H1 (cell line): ENCODE measurements around the gene DCTN2. TPM values are rescaled to one million over a fixed set of nuclear protein-coding genes. Genes with fewer than 3 reads are reported as not detected.

Source experiments
- CTCF ChIA-PET: fragments of 300-600 bp; sonication (Branson Sonifier 250); formaldehyde crosslinking; loops from one replicate; lab custom pipeline; 2021; ENCODE audit not compliant: partially characterized antibody; lab: Charles Lee
- POLR2A ChIA-PET: fragments of 300-600 bp; sonication (Branson Sonifier 250); formaldehyde crosslinking; loops from one replicate; lab custom pipeline; 2021; ENCODE audit warnings: inconsistent platforms; ENCODE audit not compliant: partially characterized antibody; lab: Charles Lee
- DNase-seq, 2 experiments: peaks; one replicate each; pipeline versions ENCODE4 v3.0.0 to v3.0.0-alpha.2; 2010 to 2022; ENCODE audit warnings: low spot score in 2 of 2, low read depth in 1 of 2, mixed read lengths in 1 of 2
- FAIRE-seq: peaks from 2 replicates; lab custom pipeline; 2011; peaks lifted over from hg19 to GRCh38; lab: Jason Lieb, UNC
- H2AFZ ChIP-seq: 2 replicates; pipeline ENCODE4 v1.8.1; 2012; ENCODE audit warnings: low read length, inconsistent platforms
- H2AK5ac ChIP-seq: 2 replicates; pipeline ENCODE4 v1.6.1; 2013; ENCODE audit warnings: low read depth, low read length
- H2BK120ac ChIP-seq: replicated peaks from 2 replicates; pipeline ENCODE3; 2013; ENCODE audit warnings: low read depth, low read length, inconsistent platforms
- H2BK12ac ChIP-seq: 2 replicates; pipeline ENCODE4 v1.6.1; 2013; ENCODE audit warnings: low read depth, low read length
- H2BK15ac ChIP-seq: 2 replicates; pipeline ENCODE4 v1.6.1; 2013; ENCODE audit warnings: low read length
- H2BK20ac ChIP-seq: 2 replicates; pipeline ENCODE4 v1.6.1; 2013; ENCODE audit warnings: low read length
- H2BK5ac ChIP-seq: 2 replicates; pipeline ENCODE4 v1.6.1; 2013; ENCODE audit warnings: low read depth, low read length
- H3K14ac ChIP-seq: 2 replicates; pipeline ENCODE4 v1.6.1; 2013; ENCODE audit warnings: inconsistent platforms; ENCODE audit not compliant: insufficient read length
- H3K18ac ChIP-seq: 2 replicates; pipeline ENCODE4 v1.6.1; 2013; ENCODE audit warnings: low read length; ENCODE audit errors: extremely low read depth
- H3K23ac ChIP-seq: 2 replicates; pipeline ENCODE4 v1.6.1; 2013; ENCODE audit warnings: inconsistent platforms; ENCODE audit not compliant: insufficient read length
- H3K23me2 ChIP-seq: 2 replicates; pipeline ENCODE4 v1.6.1; 2013; ENCODE audit warnings: low read depth, low read length
- H3K27ac ChIP-seq: 2 replicates; pipeline ENCODE4 v1.6.1; 2011; ENCODE audit warnings: low read depth, low read length, inconsistent platforms
- H3K27me3 ChIP-seq, 4 experiments: replicated peaks in 1 of 4; 1 replicate in 1 of 4; 2 replicates in 3 of 4; pipeline versions ENCODE4 v1.6.1 to v1.8.1; 2011 to 2013; ENCODE audit warnings: low read length in 3 of 4, mild to moderate bottlenecking in 3 of 4, inconsistent platforms in 2 of 4, mixed read lengths in 2 of 4, moderate library complexity in 1 of 4; ENCODE audit not compliant: control insufficient read depth in 3 of 4, insufficient read depth in 3 of 4; ENCODE audit errors: extremely low read depth in 1 of 4
- H3K36me3 ChIP-seq, 4 experiments: 2 replicates each; pipeline versions ENCODE4 v1.6.1 to v1.8.1; 2011 to 2013; ENCODE audit warnings: mild to moderate bottlenecking in 4 of 4, low read length in 3 of 4, moderate library complexity in 2 of 4, control low read depth in 1 of 4, inconsistent platforms in 1 of 4; ENCODE audit not compliant: insufficient read depth in 4 of 4, control insufficient read depth in 2 of 4
- H3K4ac ChIP-seq: replicated peaks from 2 replicates; pipeline ENCODE3; 2013; ENCODE audit warnings: low read length, low read depth, mixed read lengths, inconsistent platforms; ENCODE audit not compliant: insufficient read length
- H3K4me1 ChIP-seq, 4 experiments: replicated peaks in 1 of 4; 1 replicate in 1 of 4; 2 replicates in 3 of 4; pipeline versions ENCODE4 v1.6.1 to v1.8.1; 2011 to 2013; ENCODE audit warnings: low read length in 3 of 4, inconsistent platforms in 2 of 4, mixed read lengths in 1 of 4; ENCODE audit not compliant: insufficient read depth in 4 of 4, control insufficient read depth in 3 of 4
- H3K4me2 ChIP-seq, 2 experiments: 2 replicates each; pipeline versions ENCODE4 v1.6.1 to v1.8.1; 2011 to 2013; ENCODE audit warnings: low read depth in 2 of 2, low read length in 2 of 2, control low read depth in 1 of 2, inconsistent platforms in 1 of 2, mild to moderate bottlenecking in 1 of 2; ENCODE audit not compliant: insufficient read depth in 1 of 2
- H3K4me3 ChIP-seq, 4 experiments: fragments of 200-600, 300-600 bp in 1 of 4; sonication (generic), shearing (Covaris generic), sonication (Bioruptor Twin) in 1 of 4; 2 replicates each; pipeline versions ENCODE4 v1.5.1 to v1.8.1; 2011 to 2016; ENCODE audit warnings: low read length in 4 of 4, low read depth in 3 of 4, control low read depth in 2 of 4, inconsistent platforms in 2 of 4, mild to moderate bottlenecking in 2 of 4, mixed read lengths in 1 of 4, moderate library complexity in 1 of 4; ENCODE audit not compliant: insufficient read depth in 2 of 4; ENCODE audit errors: extremely low read depth in 1 of 4
- H3K56ac ChIP-seq: replicated peaks from 2 replicates; pipeline ENCODE3; 2013; ENCODE audit warnings: low read depth, mild to moderate bottlenecking, mixed read lengths, low read length, inconsistent platforms; ENCODE audit not compliant: insufficient read length
- H3K79me1 ChIP-seq: 2 replicates; pipeline ENCODE4 v1.6.1; 2013; ENCODE audit warnings: low read depth, low read length, control low read depth
- H3K79me2 ChIP-seq, 2 experiments: 2 replicates each; pipeline versions ENCODE4 v1.6.1 to v1.8.1; 2012 to 2013; ENCODE audit warnings: low read length in 2 of 2, mild to moderate bottlenecking in 2 of 2, inconsistent platforms in 1 of 2; ENCODE audit not compliant: insufficient read depth in 2 of 2, control insufficient read depth in 1 of 2
- H3K9ac ChIP-seq, 4 experiments: replicated peaks in 1 of 4; 1 replicate in 1 of 4; 2 replicates in 3 of 4; pipeline versions ENCODE4 v1.6.1 to v1.8.1; 2011 to 2013; ENCODE audit warnings: low read depth in 3 of 4, low read length in 3 of 4, control low read depth in 2 of 4, mild to moderate bottlenecking in 2 of 4, moderate library complexity in 2 of 4, inconsistent platforms in 1 of 4; ENCODE audit errors: extremely low read depth in 1 of 4
- H3K9me3 ChIP-seq, 2 experiments: 2 replicates each; pipeline versions ENCODE4 v1.6.1 to v1.8.1; 2012 to 2013; ENCODE audit warnings: mild to moderate bottlenecking in 2 of 2, moderate library complexity in 2 of 2, control low read depth in 1 of 2, inconsistent platforms in 1 of 2, low read depth in 1 of 2, low read length in 1 of 2, mixed read lengths in 1 of 2; ENCODE audit not compliant: insufficient read depth in 2 of 2
- H4K20me1 ChIP-seq, 2 experiments: replicated peaks in 1 of 2; 2 replicates each; pipeline versions ENCODE3 to v1.8.1; 2011 to 2013; ENCODE audit warnings: inconsistent platforms in 2 of 2, low read length in 2 of 2, mild to moderate bottlenecking in 1 of 2; ENCODE audit not compliant: insufficient read depth in 2 of 2, control insufficient read depth in 1 of 2
- H4K5ac ChIP-seq: 2 replicates; pipeline ENCODE4 v1.6.1; 2013; ENCODE audit warnings: low read length, low read depth, mixed read lengths, inconsistent platforms; ENCODE audit not compliant: insufficient read length
- H4K8ac ChIP-seq: 2 replicates; pipeline ENCODE4 v1.8.0; 2013; ENCODE audit warnings: mild to moderate bottlenecking, moderate library complexity, low read length, inconsistent platforms; ENCODE audit not compliant: insufficient read depth; ENCODE audit errors: extremely low read depth
- H4K91ac ChIP-seq: replicated peaks from 2 replicates; pipeline ENCODE3; 2013; ENCODE audit warnings: low read length, mixed read lengths, inconsistent platforms; ENCODE audit not compliant: insufficient read length
- JUND ChIP-seq: IDR thresholded peaks from 2 replicates; pipeline ENCODE4 v1.6.1; 2011; ENCODE audit warnings: mild to moderate bottlenecking, improper control_type of control experiment, low read length
- YY1 ChIP-seq: IDR thresholded peaks from 2 replicates; pipeline ENCODE4 v1.6.1; 2011; ENCODE audit warnings: low read depth, mild to moderate bottlenecking, low read length
- WGBS, 2 experiments: shearing (Covaris generic) in 1 of 2; methylation state at CpG; one replicate each; pipeline versions ENCODE4 v1.1.6 to v1.1.7; 2013 to 2015; ENCODE audit warnings: low lambda C conversion rate in 2 of 2, mixed read lengths in 2 of 2, inconsistent platforms in 1 of 2, low coverage in 1 of 2, missing lambda C conversion rate in 1 of 2; ENCODE audit not compliant: insufficient replicate concordance in 2 of 2, insufficient coverage in 1 of 2, insufficient read length in 1 of 2; ENCODE audit errors: extremely low coverage in 1 of 2, missing lambda C conversion rate in 1 of 2; 5-methylcytosine and 5-hydroxymethylcytosine counted together
- polyA plus RNA-seq, 7 experiments: library from polyadenylated mRNA; depleted of rRNA in 3 of 7; stranded (reverse) in 5 of 7; unstranded in 2 of 7; fragments of >200 nt in 5 of 7; fragments of 200-250 nt in 2 of 7; gene quantifications; 1 replicate in 5 of 7; 2 replicates in 1 of 7; 4 replicates in 1 of 7; pipeline versions ENCODE4 v1.2.1 to v1.2.3, GENCODE V29; 2011 to 2013; ENCODE audit warnings: missing spikeins in 2 of 7, mixed read lengths in 2 of 7
- total RNA-seq: library from RNA; stranded (reverse); fragmentation: NEBNext Ultra II Directional; extraction: Animal tissue kit (Norgen Biotek cat#: 25700); gene quantifications from 2 replicates; pipeline ENCODE4 v1.2.1, GENCODE V29; 2021
- TF ChIP-seq, protein P1 (sequence below), 3 experiments: IDR thresholded peaks; 1 replicate in 2 of 3; 2 replicates in 1 of 3; pipeline versions ENCODE4 v1.5.1 to v1.6.1; 2011; ENCODE audit warnings: low read length in 3 of 3, mild to moderate bottlenecking in 3 of 3, inconsistent platforms in 2 of 3, low read depth in 1 of 3, moderate library complexity in 1 of 3; ENCODE audit not compliant: insufficient read depth in 1 of 3; ENCODE audit errors: control extremely low read depth in 1 of 3

DCTN2 gene
- total and polyA plus RNA-seq, 2 of the 8 experiments (the other 6 are each of a cell fraction or from before 2014, with no cell fraction given): 90.3 to 91.9 TPM

DNA sequence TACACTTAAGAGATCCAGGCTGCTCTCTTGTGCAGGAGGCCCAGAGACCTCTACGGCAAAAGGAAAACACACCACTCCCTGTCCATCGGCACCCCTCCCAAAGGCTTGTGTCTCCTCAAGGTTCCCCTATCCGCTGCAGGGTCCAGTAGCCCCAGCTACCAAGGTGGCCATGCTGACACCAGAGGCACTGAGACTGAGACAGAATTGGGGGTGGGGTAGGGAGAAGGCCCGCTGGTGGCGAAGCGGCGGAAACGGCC is 27.3 kb downstream of the DCTN2 start:
- H3K14ac ChIP-seq: no peak overlapping the region
- H3K9ac ChIP-seq: peak overlapping the region; percentile 72 to 98 (median 91)
- H4K20me1 ChIP-seq: peaks cover 7 to 21% of the 10 kb centered on the region in 2 experiments
- no peak overlapping the region for H2AFZ ChIP-seq
- H3K79me1 ChIP-seq: no peaks in the 10 kb centered on the region; the same call in 1 of the 2 replicates
- ChIA-PET POLR2A (interaction anchor here (0.8 to 6.0 kb wide), 35 partner anchors 9 to 1297 kb away, joined by 3 to 60 read pairs (median 4); partner anchors contain the start of genes ARHGEF25, DCTN2, KIF5A and LRP1), CTCF (interaction anchor here (0.8 to 2.0 kb wide), 4 partner anchors 20 to 222 kb away, joined by 3 to 5 read pairs (median 4); partner anchors contain the start of gene INHBE)
- peak overlapping the region; percentile 18; the same call in 1 of the 2 replicates for H2BK20ac ChIP-seq
- DNase-seq (no peak), FAIRE-seq (no peak)
- H4K91ac ChIP-seq: no peak overlapping the region
- peak overlapping the region; percentile 86 for H2BK5ac ChIP-seq
- peak overlapping the region; percentile 22 for H3K56ac ChIP-seq
- H2AK5ac ChIP-seq: no peak overlapping the region
- H2BK15ac ChIP-seq: no peak overlapping the region
- peaks cover 0 to 29% of the 10 kb centered on the region in 2 experiments; a peak in 2 of 4 replicates for H3K79me2 ChIP-seq
- peaks cover 19% of the 10 kb centered on the region for H3K23me2 ChIP-seq
- H3K9me3 ChIP-seq: no peaks in the 10 kb centered on the region
- peak overlapping the region; percentile 64; the same call in 1 of the 2 replicates for H2BK12ac ChIP-seq
- TF ChIP-seq, protein P1, sequence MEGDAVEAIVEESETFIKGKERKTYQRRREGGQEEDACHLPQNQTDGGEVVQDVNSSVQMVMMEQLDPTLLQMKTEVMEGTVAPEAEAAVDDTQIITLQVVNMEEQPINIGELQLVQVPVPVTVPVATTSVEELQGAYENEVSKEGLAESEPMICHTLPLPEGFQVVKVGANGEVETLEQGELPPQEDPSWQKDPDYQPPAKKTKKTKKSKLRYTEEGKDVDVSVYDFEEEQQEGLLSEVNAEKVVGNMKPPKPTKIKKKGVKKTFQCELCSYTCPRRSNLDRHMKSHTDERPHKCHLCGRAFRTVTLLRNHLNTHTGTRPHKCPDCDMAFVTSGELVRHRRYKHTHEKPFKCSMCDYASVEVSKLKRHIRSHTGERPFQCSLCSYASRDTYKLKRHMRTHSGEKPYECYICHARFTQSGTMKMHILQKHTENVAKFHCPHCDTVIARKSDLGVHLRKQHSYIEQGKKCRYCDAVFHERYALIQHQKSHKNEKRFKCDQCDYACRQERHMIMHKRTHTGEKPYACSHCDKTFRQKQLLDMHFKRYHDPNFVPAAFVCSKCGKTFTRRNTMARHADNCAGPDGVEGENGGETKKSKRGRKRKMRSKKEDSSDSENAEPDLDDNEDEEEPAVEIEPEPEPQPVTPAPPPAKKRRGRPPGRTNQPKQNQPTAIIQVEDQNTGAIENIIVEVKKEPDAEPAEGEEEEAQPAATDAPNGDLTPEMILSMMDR (IDR thresholded peaks at IDR 0.05; ENCODE audit: control extremely low read depth in 1 of 3, insufficient read depth in 1 of 3, low read depth in 1 of 3, low read length in 3 of 3): peak in 1 of 3 experiments; percentile 2; a peak in 1 of 4 replicates
- TF ChIP-seq YY1: 0 out of 2 replicates have a peak, but pooled peaks have one; percentile 3
- no peak for TF ChIP-seq JUND
- H3K36me3 ChIP-seq: peaks cover 27 to 46% (median 32%) of the 10 kb centered on the region in 4 experiments
- no peak overlapping the region for H2BK120ac ChIP-seq
- peak overlapping the region; percentile 73; the same call in 1 of the 2 replicates for H4K8ac ChIP-seq
- 2% methylated on average over 7 of the region's 8 CpGs; no CpG with 5 or more reads in 1 of the 2 experiments for WGBS, 2 experiments
- H3K27ac ChIP-seq: peak overlapping the region; percentile 88
- peaks cover 8 to 24% (median 14%) of the 10 kb centered on the region in 4 experiments for H3K4me1 ChIP-seq
- peak overlapping the region; percentile 65 for H3K18ac ChIP-seq
- no peak overlapping the region for H3K23ac ChIP-seq
- H3K27me3 ChIP-seq: no peaks in the 10 kb centered on the region
- peak overlapping the region; percentile 81 to 96 for H3K4me2 ChIP-seq
- peak overlapping the region; percentile 38 for H4K5ac ChIP-seq
- H3K4me3 ChIP-seq: peak overlapping the region; percentile 80 to 94 (median 86)
- no peak overlapping the region for H3K4ac ChIP-seq
